A549 (cell line): Measurements from ENCODE around the gene CTIF. TPM values are rescaled to one million over a fixed set of nuclear protein-coding genes. Genes with fewer than 3 reads are reported as not detected.

ENCODE experiments used
- CEBPB ChIP-seq, 2 experiments: fragments of >200 bp in 1 of 2; sonication (Bioruptor Twin) in 1 of 2; formaldehyde crosslinking in 1 of 2; IDR thresholded peaks; 2 replicates each; pipeline ENCODE4 v1.6.1; 2012 to 2016
- CHD2 ChIP-seq: fragments of 150-350 bp; IDR thresholded peaks from 2 replicates; pipeline ENCODE4 v1.6.1; 2014; ENCODE audit warnings: low read length; ENCODE audit not compliant: partially characterized antibody
- EHF ChIP-seq: fragments of 250-450 bp; sonication (Bioruptor Pico); IDR thresholded peaks from 2 replicates; pipeline ENCODE4 v1.5.0; 2020; ENCODE audit warnings: mild to moderate bottlenecking
- EHMT2 ChIP-seq: fragments of 200-600 bp; sonication (generic); IDR thresholded peaks from 2 replicates; pipeline ENCODE4 v1.6.1; 2016; ENCODE audit warnings: antibody characterized with exemption, low read depth, mild to moderate bottlenecking, moderate library complexity
- ESRRA ChIP-seq: fragments of 150-350 bp; IDR thresholded peaks from 2 replicates; pipeline ENCODE4 v1.6.1; 2014; ENCODE audit warnings: mild to moderate bottlenecking, low read length, borderline replicate concordance
- FOSB ChIP-seq: fragments of 250-450 bp; sonication (Bioruptor Pico); IDR thresholded peaks from 2 replicates; pipeline ENCODE4 v1.5.0; 2020; ENCODE audit warnings: mild to moderate bottlenecking, moderate library complexity
- GATA3 ChIP-seq: IDR thresholded peaks from 2 replicates; pipeline ENCODE4 v1.6.1; 2012; ENCODE audit warnings: borderline replicate concordance
- HDAC2 ChIP-seq: fragments of 200-600 bp; sonication (generic); IDR thresholded peaks from 2 replicates; pipeline ENCODE4 v1.6.1; 2016
- HOXA7 ChIP-seq: fragments of 250-450 bp; sonication (Bioruptor Pico); IDR thresholded peaks from 2 replicates; pipeline ENCODE4 v1.5.0; 2020; ENCODE audit warnings: mild to moderate bottlenecking, moderate library complexity
- HOXB5 ChIP-seq: fragments of 250-450 bp; sonication (Bioruptor Pico); IDR thresholded peaks from 2 replicates; pipeline ENCODE4 v1.5.0; 2020; ENCODE audit warnings: mild to moderate bottlenecking, moderate library complexity
- JUNB ChIP-seq: fragments of >200 bp; sonication (Bioruptor Twin); formaldehyde crosslinking; IDR thresholded peaks from 2 replicates; pipeline ENCODE4 v1.6.1; 2016
- MYC ChIP-seq: IDR thresholded peaks from 2 replicates; pipeline ENCODE4 v1.6.1; 2012; ENCODE audit warnings: mild to moderate bottlenecking, inconsistent platforms, low read length, improper control_type of control experiment, borderline replicate concordance
- NPAS2 ChIP-seq: fragments of 250-450 bp; sonication (Bioruptor Pico); IDR thresholded peaks from 2 replicates; pipeline ENCODE4 v1.8.0; 2022; ENCODE audit warnings: mild to moderate bottlenecking, moderate library complexity, borderline replicate concordance
- NR3C1 ChIP-seq: fragments of >200 bp; sonication (Bioruptor Twin); formaldehyde crosslinking; IDR thresholded peaks from 3 replicates; pipeline ENCODE4 v1.6.1; 2017
- RARB ChIP-seq: fragments of 250-450 bp; sonication (Bioruptor Pico); IDR thresholded peaks from 2 replicates; pipeline ENCODE4 v1.8.0; 2021; ENCODE audit warnings: mild to moderate bottlenecking, moderate library complexity
- RNF2 ChIP-seq: fragments of 200-600 bp; sonication (generic); IDR thresholded peaks from 2 replicates; pipeline ENCODE4 v1.6.1; 2016; ENCODE audit warnings: low read depth, mild to moderate bottlenecking, antibody characterized with exemption, moderate library complexity, borderline replicate concordance
- SMC3 ChIP-seq: fragments of >200 bp; sonication (Bioruptor Twin); formaldehyde crosslinking; IDR thresholded peaks from 3 replicates; pipeline ENCODE4 v1.6.1; 2018; ENCODE audit warnings: inconsistent platforms
- TFCP2L1 ChIP-seq: fragments of 250-450 bp; sonication (Bioruptor Pico); IDR thresholded peaks from 2 replicates; pipeline ENCODE4 v1.5.0; 2021; ENCODE audit warnings: mild to moderate bottlenecking
- TP53 ChIP-seq: fragments of 250-450 bp; sonication (Bioruptor Pico); IDR thresholded peaks from 2 replicates; pipeline ENCODE4 v1.5.0; 2021; ENCODE audit warnings: mild to moderate bottlenecking, moderate library complexity
- ZFP36 ChIP-seq: fragments of 450-650 bp; IDR thresholded peaks from 2 replicates; pipeline ENCODE4 v1.6.1; 2014; ENCODE audit warnings: borderline replicate concordance; ENCODE audit not compliant: partially characterized antibody
- ZNF302 ChIP-seq: fragments of 250-450 bp; sonication (Bioruptor Pico); IDR thresholded peaks from 2 replicates; pipeline ENCODE4 v1.9.0; 2021; ENCODE audit warnings: inconsistent platforms, mild to moderate bottlenecking, moderate library complexity
- ZSCAN20 ChIP-seq: fragments of 250-450 bp; sonication (Bioruptor Pico); IDR thresholded peaks from 2 replicates; pipeline ENCODE4 v1.8.0; 2022; ENCODE audit warnings: mild to moderate bottlenecking, moderate library complexity
- polyA plus RNA-seq, 4 experiments: library from polyadenylated mRNA; depleted of rRNA in 3 of 4; stranded (reverse); fragments of >200 nt; fragmentation: RNase III in 1 of 4; extraction: RNeasy Plus Mini Kit Qiagen cat#74134 plus additional on column Dnase treatment in 1 of 4; gene quantifications; 2 replicates in 3 of 4; 3 replicates in 1 of 4; pipeline ENCODE4 v1.2.3, GENCODE V29; 2011 to 2017
- TF ChIP-seq, protein P1 (sequence below): IDR thresholded peaks from 2 replicates; pipeline ENCODE4 v1.6.1; 2012
- TF ChIP-seq, protein P2 (sequence below): fragments of >200 bp; sonication (Bioruptor Twin); formaldehyde crosslinking; IDR thresholded peaks from 3 replicates; pipeline ENCODE4 v1.5.1; 2016
- TF ChIP-seq, protein P3 (sequence below): fragments of 250-450 bp; sonication (Bioruptor Pico); IDR thresholded peaks from 2 replicates; pipeline ENCODE4 v1.5.0; 2020; ENCODE audit warnings: low read depth, mild to moderate bottlenecking, moderate library complexity
- TF ChIP-seq, protein P4 (sequence below): fragments of >200 bp; sonication (Bioruptor Twin); formaldehyde crosslinking; IDR thresholded peaks from 3 replicates; pipeline ENCODE4 v1.6.1; 2016
- TF ChIP-seq, protein P5 (sequence below): fragments of 250-450 bp; sonication (Bioruptor Pico); IDR thresholded peaks from 2 replicates; pipeline ENCODE4 v1.5.0; 2021; ENCODE audit warnings: mild to moderate bottlenecking, moderate library complexity, borderline replicate concordance
- TF ChIP-seq, protein P6 (sequence below): fragments of 450-650 bp; IDR thresholded peaks from 2 replicates; pipeline ENCODE4 v1.6.1; 2014; ENCODE audit warnings: antibody characterized with exemption
- TF ChIP-seq, protein P7 (sequence below): fragments of 200-600 bp; sonication (generic); IDR thresholded peaks from 2 replicates; pipeline ENCODE4 v1.6.1; 2016; ENCODE audit warnings: antibody characterized with exemption, mild to moderate bottlenecking, moderate library complexity
- TF ChIP-seq, protein P8 (sequence below): fragments of >200 bp; sonication (Bioruptor Twin); formaldehyde crosslinking; IDR thresholded peaks from 2 replicates; pipeline ENCODE4 v1.6.1; 2016

Gene CTIF
- polyA plus RNA-seq, 2 of the 4 experiments (the other 2 are of a cell fraction), result 17.0 to 24.7 TPM

DNA sequence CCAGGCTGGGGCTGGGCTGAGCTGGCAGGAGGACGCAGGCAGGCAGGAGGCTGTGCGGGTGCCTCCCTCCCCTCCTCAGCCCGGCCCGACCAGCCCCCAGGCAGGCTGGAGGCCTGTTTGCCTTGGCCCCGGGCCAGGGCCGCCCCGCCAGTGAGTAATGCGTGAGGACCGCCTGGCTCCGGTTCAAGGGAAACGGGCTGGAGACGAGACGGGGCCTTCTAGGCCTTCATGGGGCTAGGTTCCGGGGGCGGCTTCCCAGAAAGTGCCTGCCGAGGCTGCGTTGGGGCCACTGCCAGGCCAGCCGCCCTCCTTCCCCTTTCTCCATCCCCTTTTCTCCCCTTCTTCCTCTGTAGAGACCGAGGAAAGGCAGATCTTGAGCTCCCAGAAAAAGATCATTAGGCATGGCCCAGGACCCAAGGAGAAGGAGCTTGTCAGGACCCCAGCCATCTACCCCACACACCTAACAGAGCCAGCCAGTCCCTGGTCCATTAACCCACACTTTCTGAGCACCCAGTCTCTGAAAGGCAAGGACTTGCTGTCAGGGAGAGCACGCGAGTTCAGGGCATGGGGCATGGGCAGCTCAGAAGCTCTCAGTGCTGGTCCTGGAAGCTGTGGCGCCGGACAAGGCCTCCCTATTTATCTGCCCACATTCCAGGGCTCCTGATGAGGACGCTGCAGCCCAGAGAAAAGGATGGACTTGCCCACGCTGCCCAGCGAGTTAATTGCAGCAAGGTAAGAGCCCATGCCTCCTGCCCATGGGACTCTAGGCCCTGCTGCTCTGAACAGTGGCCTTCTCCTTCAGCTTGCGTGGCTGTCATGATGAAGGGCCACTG, 363.4 kb downstream of the CTIF start (continued):
- TF ChIP-seq, protein P1, sequence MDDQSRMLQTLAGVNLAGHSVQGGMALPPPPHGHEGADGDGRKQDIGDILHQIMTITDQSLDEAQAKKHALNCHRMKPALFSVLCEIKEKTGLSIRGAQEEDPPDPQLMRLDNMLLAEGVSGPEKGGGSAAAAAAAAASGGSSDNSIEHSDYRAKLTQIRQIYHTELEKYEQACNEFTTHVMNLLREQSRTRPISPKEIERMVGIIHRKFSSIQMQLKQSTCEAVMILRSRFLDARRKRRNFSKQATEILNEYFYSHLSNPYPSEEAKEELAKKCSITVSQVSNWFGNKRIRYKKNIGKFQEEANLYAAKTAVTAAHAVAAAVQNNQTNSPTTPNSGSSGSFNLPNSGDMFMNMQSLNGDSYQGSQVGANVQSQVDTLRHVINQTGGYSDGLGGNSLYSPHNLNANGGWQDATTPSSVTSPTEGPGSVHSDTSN, result 0 out of 2 replicates have a peak, but pooled peaks have one; percentile 57
- TF ChIP-seq ZFP36, result no peak
- TF ChIP-seq RNF2, result no peak
- TF ChIP-seq, protein P2, sequence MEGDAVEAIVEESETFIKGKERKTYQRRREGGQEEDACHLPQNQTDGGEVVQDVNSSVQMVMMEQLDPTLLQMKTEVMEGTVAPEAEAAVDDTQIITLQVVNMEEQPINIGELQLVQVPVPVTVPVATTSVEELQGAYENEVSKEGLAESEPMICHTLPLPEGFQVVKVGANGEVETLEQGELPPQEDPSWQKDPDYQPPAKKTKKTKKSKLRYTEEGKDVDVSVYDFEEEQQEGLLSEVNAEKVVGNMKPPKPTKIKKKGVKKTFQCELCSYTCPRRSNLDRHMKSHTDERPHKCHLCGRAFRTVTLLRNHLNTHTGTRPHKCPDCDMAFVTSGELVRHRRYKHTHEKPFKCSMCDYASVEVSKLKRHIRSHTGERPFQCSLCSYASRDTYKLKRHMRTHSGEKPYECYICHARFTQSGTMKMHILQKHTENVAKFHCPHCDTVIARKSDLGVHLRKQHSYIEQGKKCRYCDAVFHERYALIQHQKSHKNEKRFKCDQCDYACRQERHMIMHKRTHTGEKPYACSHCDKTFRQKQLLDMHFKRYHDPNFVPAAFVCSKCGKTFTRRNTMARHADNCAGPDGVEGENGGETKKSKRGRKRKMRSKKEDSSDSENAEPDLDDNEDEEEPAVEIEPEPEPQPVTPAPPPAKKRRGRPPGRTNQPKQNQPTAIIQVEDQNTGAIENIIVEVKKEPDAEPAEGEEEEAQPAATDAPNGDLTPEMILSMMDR, result no peak
- TF ChIP-seq, protein P3, sequence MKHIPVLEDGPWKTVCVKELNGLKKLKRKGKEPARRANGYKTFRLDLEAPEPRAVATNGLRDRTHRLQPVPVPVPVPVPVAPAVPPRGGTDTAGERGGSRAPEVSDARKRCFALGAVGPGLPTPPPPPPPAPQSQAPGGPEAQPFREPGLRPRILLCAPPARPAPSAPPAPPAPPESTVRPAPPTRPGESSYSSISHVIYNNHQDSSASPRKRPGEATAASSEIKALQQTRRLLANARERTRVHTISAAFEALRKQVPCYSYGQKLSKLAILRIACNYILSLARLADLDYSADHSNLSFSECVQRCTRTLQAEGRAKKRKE (CRISPR knock-in tag), result no peak
- TF ChIP-seq HOXA7, result no peak
- no peak for TF ChIP-seq ESRRA
- TF ChIP-seq CEBPB (IDR thresholded peaks at IDR 0.05), result 0 out of 4 replicates have a peak, but pooled peaks of 1 of the 2 experiments have one; percentile 7
- no peak for TF ChIP-seq MYC
- no peak for TF ChIP-seq RARB (CRISPR knock-in tag)
- no peak for TF ChIP-seq TP53
- TF ChIP-seq NPAS2, result no peak
- no peak for TF ChIP-seq TFCP2L1 (CRISPR knock-in tag)
- peak; percentile 87 for TF ChIP-seq GATA3
- TF ChIP-seq, protein P4, sequence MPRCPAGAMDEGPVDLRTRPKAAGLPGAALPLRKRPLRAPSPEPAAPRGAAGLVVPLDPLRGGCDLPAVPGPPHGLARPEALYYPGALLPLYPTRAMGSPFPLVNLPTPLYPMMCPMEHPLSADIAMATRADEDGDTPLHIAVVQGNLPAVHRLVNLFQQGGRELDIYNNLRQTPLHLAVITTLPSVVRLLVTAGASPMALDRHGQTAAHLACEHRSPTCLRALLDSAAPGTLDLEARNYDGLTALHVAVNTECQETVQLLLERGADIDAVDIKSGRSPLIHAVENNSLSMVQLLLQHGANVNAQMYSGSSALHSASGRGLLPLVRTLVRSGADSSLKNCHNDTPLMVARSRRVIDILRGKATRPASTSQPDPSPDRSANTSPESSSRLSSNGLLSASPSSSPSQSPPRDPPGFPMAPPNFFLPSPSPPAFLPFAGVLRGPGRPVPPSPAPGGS, result no peak
- TF ChIP-seq, protein P5, sequence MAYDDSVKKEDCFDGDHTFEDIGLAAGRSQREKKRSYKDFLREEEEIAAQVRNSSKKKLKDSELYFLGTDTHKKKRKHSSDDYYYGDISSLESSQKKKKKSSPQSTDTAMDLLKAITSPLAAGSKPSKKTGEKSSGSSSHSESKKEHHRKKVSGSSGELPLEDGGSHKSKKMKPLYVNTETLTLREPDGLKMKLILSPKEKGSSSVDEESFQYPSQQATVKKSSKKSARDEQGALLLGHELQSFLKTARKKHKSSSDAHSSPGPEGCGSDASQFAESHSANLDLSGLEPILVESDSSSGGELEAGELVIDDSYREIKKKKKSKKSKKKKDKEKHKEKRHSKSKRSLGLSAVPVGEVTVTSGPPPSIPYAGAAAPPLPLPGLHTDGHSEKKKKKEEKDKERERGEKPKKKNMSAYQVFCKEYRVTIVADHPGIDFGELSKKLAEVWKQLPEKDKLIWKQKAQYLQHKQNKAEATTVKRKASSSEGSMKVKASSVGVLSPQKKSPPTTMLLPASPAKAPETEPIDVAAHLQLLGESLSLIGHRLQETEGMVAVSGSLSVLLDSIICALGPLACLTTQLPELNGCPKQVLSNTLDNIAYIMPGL (CRISPR knock-in tag), result no peak
- no peak for TF ChIP-seq EHMT2
- TF ChIP-seq JUNB, result peak; percentile 66
- TF ChIP-seq SMC3, result peak; percentile 36; the same call in 2 of the 3 replicates
- TF ChIP-seq, protein P6, sequence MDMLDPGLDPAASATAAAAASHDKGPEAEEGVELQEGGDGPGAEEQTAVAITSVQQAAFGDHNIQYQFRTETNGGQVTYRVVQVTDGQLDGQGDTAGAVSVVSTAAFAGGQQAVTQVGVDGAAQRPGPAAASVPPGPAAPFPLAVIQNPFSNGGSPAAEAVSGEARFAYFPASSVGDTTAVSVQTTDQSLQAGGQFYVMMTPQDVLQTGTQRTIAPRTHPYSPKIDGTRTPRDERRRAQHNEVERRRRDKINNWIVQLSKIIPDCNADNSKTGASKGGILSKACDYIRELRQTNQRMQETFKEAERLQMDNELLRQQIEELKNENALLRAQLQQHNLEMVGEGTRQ, result no peak
- TF ChIP-seq, protein P7, sequence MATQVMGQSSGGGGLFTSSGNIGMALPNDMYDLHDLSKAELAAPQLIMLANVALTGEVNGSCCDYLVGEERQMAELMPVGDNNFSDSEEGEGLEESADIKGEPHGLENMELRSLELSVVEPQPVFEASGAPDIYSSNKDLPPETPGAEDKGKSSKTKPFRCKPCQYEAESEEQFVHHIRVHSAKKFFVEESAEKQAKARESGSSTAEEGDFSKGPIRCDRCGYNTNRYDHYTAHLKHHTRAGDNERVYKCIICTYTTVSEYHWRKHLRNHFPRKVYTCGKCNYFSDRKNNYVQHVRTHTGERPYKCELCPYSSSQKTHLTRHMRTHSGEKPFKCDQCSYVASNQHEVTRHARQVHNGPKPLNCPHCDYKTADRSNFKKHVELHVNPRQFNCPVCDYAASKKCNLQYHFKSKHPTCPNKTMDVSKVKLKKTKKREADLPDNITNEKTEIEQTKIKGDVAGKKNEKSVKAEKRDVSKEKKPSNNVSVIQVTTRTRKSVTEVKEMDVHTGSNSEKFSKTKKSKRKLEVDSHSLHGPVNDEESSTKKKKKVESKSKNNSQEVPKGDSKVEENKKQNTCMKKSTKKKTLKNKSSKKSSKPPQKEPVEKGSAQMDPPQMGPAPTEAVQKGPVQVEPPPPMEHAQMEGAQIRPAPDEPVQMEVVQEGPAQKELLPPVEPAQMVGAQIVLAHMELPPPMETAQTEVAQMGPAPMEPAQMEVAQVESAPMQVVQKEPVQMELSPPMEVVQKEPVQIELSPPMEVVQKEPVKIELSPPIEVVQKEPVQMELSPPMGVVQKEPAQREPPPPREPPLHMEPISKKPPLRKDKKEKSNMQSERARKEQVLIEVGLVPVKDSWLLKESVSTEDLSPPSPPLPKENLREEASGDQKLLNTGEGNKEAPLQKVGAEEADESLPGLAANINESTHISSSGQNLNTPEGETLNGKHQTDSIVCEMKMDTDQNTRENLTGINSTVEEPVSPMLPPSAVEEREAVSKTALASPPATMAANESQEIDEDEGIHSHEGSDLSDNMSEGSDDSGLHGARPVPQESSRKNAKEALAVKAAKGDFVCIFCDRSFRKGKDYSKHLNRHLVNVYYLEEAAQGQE, result no peak
- no peak for TF ChIP-seq ZNF302
- TF ChIP-seq HOXB5 (CRISPR knock-in tag), result peak; percentile 54; the same call in 1 of the 2 replicates
- no peak for TF ChIP-seq NR3C1
- TF ChIP-seq FOSB (CRISPR knock-in tag), result no peak
- TF ChIP-seq HDAC2, result no peak
- TF ChIP-seq, protein P8, sequence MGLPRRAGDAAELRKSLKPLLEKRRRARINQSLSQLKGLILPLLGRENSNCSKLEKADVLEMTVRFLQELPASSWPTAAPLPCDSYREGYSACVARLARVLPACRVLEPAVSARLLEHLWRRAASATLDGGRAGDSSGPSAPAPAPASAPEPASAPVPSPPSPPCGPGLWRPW, result no peak
- no peak for TF ChIP-seq CHD2
- TF ChIP-seq ZSCAN20 (CRISPR knock-in tag), result no peak
- TF ChIP-seq EHF, result no peak
